ENCODE results near the gene COMMD1. TPM values are rescaled to one million over a fixed set of nuclear protein-coding genes. Genes with fewer than 3 reads are reported as not detected.
A peak's percentile ranks its signal among the peaks of the same experiment; 100 is the strongest.

Gene COMMD1
- total and polyA plus RNA-seq, 7 donors, result 33.6 to 67.3 (median 49.1) TPM

DNA sequence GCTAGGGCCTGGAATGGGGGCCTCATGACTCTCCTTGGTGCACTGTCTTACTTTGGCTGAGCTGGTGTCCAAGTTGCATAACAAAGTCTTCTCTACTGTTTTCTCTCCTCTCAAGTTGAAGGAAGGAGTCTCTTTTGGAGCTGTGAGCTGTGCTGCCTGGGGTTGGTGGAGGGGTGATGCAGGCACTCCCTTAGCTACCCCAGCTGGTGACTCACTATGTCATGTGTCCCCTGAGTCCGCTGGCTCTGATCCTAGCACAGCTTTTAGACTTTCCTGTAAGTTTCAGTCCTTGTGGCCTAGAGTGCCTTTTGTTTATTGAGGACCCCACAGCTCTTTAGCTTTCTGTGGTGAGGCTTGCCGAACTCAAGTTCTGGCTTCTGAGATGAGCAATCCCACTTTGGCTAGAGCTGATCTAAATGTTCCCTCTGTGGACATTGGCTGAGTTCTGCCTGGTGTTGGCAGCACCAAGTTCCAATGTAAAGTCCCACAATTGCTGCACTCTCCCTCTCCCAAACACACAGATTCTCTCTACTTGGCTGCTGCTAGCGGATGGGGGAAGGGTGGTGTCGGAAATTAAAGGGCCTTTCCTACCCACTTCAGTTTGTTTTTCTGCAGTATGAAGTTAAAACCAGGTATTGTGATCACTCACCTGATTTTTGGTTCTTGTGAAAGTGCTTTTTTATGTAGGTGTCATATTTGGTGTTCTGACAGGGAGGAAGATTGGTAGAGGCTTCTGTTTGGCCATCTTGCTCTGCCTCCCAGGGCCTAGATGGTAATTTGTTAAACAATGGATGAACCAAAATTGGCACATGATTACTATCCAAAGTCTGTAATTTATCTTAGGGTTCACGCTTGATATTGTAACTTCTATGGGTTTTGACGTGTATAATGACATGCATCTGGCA lies 83.2 kb downstream of the COMMD1 start:
- intact Hi-C loops (cut with DNase I), result no loop called here
- no peak overlapping the region for H3K27ac ChIP-seq
- H3K9me3 ChIP-seq, result no peaks in the 10 kb centered on the region
- no peaks in the 10 kb centered on the region for H3K4me1 ChIP-seq
- H3K36me3 ChIP-seq (ENCODE audit: insufficient read depth in 1 of 2, low read depth in 1 of 2), result no peaks in the 10 kb centered on the region
- H3K27me3 ChIP-seq (ENCODE audit: insufficient read depth in 3 of 3, low read length in 2 of 3), result no peaks in the 10 kb centered on the region
- TF ChIP-seq, protein P1, sequence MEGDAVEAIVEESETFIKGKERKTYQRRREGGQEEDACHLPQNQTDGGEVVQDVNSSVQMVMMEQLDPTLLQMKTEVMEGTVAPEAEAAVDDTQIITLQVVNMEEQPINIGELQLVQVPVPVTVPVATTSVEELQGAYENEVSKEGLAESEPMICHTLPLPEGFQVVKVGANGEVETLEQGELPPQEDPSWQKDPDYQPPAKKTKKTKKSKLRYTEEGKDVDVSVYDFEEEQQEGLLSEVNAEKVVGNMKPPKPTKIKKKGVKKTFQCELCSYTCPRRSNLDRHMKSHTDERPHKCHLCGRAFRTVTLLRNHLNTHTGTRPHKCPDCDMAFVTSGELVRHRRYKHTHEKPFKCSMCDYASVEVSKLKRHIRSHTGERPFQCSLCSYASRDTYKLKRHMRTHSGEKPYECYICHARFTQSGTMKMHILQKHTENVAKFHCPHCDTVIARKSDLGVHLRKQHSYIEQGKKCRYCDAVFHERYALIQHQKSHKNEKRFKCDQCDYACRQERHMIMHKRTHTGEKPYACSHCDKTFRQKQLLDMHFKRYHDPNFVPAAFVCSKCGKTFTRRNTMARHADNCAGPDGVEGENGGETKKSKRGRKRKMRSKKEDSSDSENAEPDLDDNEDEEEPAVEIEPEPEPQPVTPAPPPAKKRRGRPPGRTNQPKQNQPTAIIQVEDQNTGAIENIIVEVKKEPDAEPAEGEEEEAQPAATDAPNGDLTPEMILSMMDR (IDR thresholded peaks at IDR 0.05), result no peak
- 88 to 97% (median 95%) methylated on average over 6 of the region's 6 CpGs for WGBS, 3 donors
- ATAC-seq, result peak in 3 of 4 donors; percentile 48 to 70 (median 56)
- no peak overlapping the region for H3K4me3 ChIP-seq
- DNase-seq, result no peak

DNA sequence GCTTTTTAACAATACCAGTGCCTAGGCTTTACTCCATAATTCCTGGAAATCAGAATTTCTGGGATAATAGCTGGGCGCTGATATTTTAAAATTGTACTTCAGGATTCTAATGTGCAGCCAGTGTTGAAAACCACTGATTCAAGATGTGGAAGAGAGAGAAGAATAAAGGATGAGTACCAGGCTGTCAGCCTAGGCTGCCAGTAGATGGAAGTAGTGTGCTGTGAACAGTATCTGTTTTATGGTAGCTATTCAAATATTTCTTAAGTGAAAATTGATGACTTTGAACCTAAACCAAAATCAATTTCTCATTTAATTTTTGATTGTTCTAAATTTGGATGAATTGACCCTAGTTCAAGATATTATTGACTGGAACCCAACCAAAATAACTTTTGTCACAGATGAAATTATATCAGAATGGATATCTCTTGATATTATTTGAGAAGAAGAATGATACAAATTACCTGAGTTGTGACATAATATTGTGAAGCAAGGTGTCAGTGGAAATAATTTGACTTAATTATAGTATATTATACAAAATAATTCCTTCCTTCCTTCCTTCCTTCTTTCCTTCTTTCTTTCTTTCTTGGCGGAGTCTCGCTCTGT lies 88.0 kb downstream of the COMMD1 start:
- Histone ChIP-seq H3K4me3 (no peak overlapping the region), H3K27me3 (ENCODE audit: insufficient read depth in 3 of 3, low read length in 2 of 3) (no peaks in the 10 kb centered on the region), H3K27ac (no peak overlapping the region), H3K36me3 (ENCODE audit: insufficient read depth in 1 of 2, low read depth in 1 of 2) (no peaks in the 10 kb centered on the region), H3K4me1 (no peaks in the 10 kb centered on the region), H3K9me3 (no peaks in the 10 kb centered on the region)
- ATAC-seq, result peak in 3 of 4 donors; percentile 63 to 78 (median 67)
- intact Hi-C loops (cut with DNase I), result loop anchor here in 1 of 2 donors (10.0 kb wide), 1 partner anchor 421 kb away; no protein-coding TSS in a partner anchor
- whole genome bisulfite sequencing, 3 donors, result 71 to 77% (median 72%) methylated on average over 3 of the region's 3 CpGs
- TF ChIP-seq, protein P1 (IDR thresholded peaks at IDR 0.05), result peak; percentile 65
- no peak for DNase-seq

DNA sequence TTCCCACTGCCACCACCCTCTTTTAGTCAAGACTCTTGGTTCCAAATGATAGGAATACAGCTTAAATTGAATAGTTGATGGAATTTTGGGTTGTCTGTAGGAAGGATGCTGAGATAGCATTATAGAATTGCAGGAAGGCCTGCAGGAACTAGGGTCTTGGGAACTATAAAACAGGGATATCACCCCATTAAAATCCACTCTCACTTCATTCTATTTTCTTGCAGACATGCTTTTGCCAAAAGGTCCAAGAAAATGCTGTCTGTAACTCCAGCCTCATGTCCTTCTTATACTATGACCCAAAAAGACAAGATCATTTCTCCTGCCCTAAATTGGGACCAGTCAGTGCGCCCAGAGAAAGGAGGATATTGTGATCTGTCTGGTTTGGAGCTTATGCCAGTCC lies 89.1 kb downstream of the COMMD1 start:
- no peaks in the 10 kb centered on the region for H3K27me3 ChIP-seq (ENCODE audit: insufficient read depth in 3 of 3, low read length in 2 of 3)
- no peak overlapping the region for H3K4me3 ChIP-seq
- ATAC-seq (no peak), DNase-seq (no peak)
- TF ChIP-seq, protein P1 (IDR thresholded peaks at IDR 0.05), result no peak
- WGBS, 3 donors, result 100% methylated on average over 1 of the region's 1 CpG
- H3K9me3 ChIP-seq, result no peaks in the 10 kb centered on the region
- intact Hi-C loops (cut with DNase I), result loop anchor here in 1 of 2 donors (10.0 kb wide), 1 partner anchor 420 kb away; no protein-coding TSS in a partner anchor
- H3K4me1 ChIP-seq, result no peaks in the 10 kb centered on the region
- H3K36me3 ChIP-seq (ENCODE audit: insufficient read depth in 1 of 2, low read depth in 1 of 2), result no peaks in the 10 kb centered on the region
- H3K27ac ChIP-seq, result no peak overlapping the region

DNA sequence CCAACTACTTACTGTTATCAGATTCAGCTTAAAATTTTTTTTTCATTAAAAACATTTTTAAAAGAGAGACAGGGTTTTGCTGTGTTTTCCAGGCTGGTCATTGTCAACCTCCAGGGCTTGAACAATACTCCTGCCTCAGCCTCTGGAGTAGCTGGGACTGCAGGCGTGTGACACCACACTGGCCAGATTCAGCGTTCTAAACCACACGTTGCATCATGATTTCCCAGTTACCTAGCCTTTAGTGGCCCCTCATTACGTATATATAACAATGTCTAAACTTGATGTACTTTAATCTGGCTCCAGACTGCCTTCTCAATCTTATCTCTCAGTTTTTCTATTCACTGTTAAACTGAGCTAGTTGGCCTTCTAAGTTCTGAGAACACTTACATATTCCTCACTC lies 89.6 kb downstream of the COMMD1 start:
- Histone ChIP-seq H3K4me1 (no peaks in the 10 kb centered on the region), H3K4me3 (no peak overlapping the region), H3K9me3 (no peaks in the 10 kb centered on the region), H3K27ac (no peak overlapping the region), H3K27me3 (ENCODE audit: insufficient read depth in 3 of 3, low read length in 2 of 3) (no peaks in the 10 kb centered on the region), H3K36me3 (ENCODE audit: insufficient read depth in 1 of 2, low read depth in 1 of 2) (no peaks in the 10 kb centered on the region)
- WGBS, 3 donors, result 84 to 93% (median 85%) methylated on average over 4 of the region's 4 CpGs
- ATAC-seq (no peak), DNase-seq (no peak)
- intact Hi-C loops (cut with DNase I), result loop anchor here in 1 of 2 donors (10.0 kb wide), 1 partner anchor 420 kb away; no protein-coding TSS in a partner anchor
- TF ChIP-seq, protein P1 (IDR thresholded peaks at IDR 0.05), result no peak

Measured in psoas muscle (tissue), 8 donors.